ENCODE measurements around the gene ULBP3.

Gene ULBP3

DNA sequence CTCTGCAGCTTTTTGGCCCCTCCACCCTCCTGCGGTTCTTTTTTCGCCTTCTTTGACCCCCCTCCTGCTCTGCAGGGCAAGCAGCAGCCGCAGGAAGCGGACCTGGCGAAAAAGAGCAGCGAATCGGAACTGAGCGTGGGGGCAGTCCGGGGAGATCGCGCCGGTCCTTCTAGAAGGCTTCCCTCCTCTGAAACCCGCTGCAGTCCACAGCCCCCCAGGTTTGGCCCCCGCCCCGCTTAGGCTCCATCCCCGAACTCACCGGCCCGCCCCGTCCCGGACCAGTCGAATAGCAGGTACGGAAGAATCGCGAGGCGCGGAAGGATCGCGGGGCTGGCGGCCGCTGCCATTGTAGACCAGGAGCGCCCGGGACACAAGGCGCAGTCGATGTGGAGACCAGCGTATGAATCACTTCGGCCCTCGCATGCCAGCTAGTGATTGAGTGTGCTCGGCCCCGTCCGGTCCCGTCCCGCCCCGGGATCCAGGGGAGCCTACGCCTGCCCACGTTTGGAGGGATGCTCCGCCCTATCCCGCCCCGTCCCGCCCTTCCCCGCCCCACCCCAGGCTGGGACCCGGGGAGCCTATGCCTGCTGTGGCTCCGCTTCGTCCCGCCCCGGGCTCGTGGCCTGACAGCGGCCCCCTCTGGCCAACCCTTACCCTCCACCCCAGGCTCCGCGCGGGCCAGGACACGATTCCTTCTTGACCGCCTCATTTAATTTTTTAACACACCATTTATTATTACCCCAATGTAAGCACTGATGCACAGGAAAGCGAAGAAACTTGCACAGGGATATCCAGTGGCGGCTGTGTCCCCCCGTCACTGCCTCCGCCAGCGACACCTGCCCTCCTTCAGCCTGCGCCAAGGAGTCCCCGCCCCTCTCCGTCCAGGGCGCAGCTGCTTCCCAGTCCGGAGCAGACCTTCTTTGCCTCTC, at the start of gene ULBP3:
TSS of gene ULBP3 (minus strand) at position 402 of the 929 bp plus-strand sequence. CDS start at position 347, 55 bp downstream.
- DNase-seq = peak; percentile 69

GRCh38 chr6:150118627-150119026, 49.7 kb upstream of the ULBP3 start:
- no peak for DNase-seq

DNA sequence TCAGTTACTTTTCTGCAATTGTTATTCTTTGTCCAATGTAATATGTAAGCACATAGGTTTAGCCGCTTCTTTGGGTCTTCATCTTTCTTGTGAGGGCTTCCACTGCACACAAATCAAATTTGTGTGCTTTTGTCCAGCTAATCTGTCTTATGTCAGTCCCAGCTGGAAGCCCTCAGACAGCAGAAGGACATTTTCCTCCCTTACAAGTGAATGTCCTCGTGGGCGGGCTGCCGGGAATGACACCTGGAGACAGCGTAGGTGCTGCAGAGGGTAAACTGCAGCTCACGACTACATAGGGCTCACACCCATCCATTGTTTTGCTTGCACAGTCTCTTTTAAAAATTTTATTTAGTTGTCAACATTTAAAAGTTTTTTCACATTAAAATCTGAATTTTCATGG, 49.3 kb upstream of the ULBP3 start:
- DNase-seq = no peak

GRCh38 chr6:150116200-150116800, 47.4 kb upstream of the ULBP3 start:
- no peak for DNase-seq

DNA sequence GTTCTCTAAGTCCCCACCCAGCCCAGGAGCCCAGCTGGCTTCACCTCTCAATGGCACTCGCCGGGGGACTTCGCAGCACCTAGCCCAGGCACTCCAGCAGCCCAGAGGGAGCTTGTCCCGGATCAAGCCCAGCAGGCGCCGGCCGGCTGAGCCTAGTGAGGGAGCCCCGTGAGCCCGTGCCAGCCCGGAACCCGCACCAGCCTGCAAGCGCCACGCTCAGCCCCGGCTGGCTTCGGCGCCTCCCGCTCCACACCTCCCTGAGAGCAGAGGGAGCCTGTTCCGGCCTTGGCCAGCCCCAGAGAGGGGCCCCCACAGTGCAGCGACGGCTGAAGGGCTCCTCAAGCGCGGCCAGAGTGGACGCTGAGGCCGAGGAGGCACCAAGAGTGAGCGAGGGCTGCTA, 46.8 kb upstream of the ULBP3 start:
- DNase-seq = no peak

- no peak for DNase-seq
These were observed 43.3 kb upstream of the ULBP3 start for GRCh38 chr6:150112233-150112632.

DNA sequence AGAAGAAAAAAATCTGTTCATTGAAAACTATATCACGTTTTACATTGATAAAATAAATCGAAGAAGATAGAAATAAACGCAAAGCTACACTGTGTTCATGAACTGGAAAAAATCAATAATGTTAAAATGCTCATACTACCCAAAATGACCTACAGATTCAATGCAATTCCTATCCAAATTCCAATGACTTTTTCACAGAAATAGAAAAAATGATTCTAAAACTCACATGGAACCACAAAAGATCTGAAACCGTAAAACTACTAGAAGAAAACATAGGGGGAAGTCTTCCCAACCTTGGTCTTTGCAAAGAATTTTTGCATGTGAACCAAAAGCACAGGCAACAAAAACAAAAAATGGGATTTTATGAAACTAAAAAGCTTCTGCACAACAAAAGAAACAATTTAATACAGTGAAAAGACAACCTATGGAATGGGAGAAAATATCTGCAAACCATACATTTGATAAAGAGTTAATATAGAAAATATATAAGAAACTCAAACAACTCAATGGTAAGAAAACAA, 33.9 kb upstream of the ULBP3 start:
- no peak for DNase-seq

DNA sequence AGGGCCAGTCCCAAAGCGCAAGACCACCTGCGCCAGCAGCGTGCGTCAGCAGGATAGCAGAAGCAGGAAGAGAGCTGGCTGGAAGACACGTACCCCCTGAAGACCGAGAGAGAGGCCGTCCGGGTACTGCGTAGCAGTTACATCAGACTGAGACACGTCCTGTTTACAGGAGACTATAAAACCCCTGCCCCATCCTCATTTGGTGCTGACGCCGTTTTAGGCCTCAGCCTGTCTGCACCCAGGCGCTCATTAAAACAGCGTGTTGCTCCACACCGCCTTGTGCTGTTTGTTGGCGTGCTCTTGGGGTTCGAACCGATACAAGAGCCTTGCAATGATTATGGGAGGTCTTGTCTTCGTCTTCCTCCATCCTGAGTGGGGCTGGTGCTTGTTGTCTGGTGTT, 31.8 kb upstream of the ULBP3 start:
- no peak for DNase-seq

DNA sequence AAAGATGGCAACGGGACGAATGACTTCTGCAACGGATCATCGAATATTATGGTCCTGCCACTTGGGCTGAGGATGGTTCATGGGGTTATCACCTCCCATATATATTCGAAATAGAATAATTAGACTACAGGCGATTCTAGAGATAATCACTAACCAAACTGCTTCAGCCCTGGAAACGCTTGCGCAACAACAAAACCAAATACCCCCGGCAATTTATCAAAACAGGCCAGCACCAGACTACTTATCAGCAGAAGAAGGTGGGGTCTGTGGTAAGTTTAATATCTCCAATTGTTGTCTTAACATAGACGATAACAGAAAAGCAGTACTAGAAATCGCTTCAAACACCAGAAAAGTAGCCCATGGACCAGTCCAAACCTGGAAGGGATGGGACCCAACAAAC, 31.0 kb upstream of the ULBP3 start:
- DNase-seq = no peak

- DNase-seq = no peak
These were observed 30.6 kb upstream of the ULBP3 start for GRCh38 chr6:150099546-150099945.

DNA sequence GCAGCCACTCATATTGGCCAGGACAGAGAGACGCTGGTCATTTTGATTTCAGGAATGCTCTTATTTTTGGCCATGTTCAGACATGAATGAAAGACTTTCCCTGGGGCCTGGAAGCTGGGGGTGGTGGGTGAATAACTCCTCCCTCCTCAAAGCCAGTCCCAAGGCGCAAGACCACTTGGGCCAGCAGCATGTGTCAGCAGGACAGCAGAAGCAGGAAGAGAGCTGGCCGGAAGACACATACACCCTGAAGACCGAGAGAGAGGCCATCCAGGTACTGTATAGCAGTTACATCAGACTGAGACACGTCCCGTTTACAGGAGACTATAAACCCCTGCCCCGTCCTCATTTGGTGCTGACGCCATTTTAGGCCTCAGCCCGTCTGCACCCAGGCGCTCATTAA, 29.2 kb upstream of the ULBP3 start:
- no peak for DNase-seq

DNA sequence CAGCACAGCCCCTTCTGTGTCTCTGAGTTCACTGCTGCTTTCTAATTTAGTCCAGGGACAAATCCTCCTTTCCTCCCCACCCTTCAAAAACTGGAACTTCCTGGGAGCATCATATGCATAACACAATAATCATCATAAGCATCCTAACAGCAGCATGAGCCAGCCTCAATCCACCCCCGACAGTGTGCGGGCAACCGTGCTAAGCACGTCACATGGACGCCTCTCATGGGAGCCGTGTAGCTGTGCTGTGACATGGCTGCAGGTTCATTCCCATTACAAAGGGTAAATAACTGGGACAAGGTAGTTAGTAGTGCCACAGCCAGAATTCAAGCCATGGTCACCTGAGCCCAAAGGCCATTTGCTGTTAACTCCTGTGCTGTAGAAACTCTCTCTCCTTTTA, 24.5 kb upstream of the ULBP3 start:
- DNase-seq = no peak

- no peak for DNase-seq
These were observed 22.6 kb upstream of the ULBP3 start for GRCh38 chr6:150091476-150091875.

DNA sequence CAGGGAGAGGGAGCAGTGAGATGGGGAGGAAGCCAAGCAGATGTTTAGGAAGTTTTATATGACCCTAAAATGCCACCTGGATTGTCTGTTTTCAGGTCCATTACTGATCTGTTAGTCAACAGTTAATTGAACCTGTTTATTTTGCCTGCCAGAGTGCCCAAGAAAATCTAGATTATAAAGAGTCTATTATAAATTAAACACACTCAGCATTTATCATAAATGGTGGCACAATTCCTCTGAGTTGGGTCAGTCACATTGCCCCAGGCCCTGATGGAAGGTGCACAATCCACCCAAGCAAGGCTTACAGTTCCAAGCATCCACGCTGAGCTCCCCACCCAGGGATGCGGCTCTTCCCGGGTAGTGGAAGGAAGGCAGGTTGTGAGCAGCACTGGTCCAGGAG, 21.4 kb upstream of the ULBP3 start:
- DNase-seq = no peak

DNA sequence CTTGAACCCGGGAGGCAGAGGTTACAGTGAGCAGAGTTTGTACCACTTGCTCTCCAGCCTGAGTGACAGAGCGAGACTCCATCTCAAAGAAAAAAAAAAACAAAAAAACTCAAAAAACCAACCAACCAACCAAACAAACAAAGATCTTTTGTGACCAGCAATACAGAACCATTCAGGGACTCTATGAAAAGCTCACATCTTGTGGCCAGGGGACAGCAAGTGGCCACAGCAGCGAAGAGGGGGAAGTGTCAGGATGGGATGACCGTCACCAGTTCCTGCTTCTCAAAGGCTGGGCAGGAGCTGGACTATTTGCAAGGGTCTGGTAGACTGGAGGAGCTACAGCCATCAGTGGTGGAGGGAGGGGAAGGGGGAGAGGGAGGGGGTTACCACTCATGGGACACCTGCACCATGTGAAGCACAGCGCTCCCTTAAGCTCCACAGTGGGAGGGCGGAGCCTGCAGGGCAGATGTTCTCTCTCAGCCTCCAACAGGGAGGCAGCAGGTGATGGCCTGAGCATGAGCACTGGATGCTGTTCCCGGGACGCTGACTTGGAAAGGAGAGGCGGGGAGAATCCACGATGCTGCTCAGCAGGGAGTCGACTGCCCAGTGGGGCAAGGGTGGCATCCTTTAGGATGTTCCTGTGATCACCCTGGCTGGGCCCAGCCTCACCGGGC, 19.7 kb upstream of the ULBP3 start:
- DNase-seq = no peak

DNA sequence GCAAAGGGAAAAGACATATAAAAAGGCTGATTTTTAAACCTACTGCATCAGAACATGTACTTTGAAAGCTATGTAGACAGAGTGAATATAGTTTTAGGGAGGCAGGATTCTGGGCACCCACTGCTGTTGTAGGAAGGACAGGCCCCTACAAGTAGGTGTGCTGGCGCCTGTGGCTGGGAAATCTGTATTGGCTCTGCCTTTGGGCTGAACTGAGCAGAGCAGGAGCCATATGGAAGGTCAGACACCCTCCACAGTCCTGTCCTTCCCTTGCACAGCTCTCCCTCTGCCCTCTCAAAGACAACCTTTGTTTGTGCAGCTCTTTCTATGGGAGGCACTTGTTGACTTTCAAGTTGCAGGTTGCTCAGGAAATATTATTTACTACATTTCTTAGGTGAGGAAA, 18.4 kb upstream of the ULBP3 start:
- no peak for DNase-seq

- no peak for DNase-seq
These were observed 17.1 kb upstream of the ULBP3 start for GRCh38 chr6:150086026-150086425.

DNA sequence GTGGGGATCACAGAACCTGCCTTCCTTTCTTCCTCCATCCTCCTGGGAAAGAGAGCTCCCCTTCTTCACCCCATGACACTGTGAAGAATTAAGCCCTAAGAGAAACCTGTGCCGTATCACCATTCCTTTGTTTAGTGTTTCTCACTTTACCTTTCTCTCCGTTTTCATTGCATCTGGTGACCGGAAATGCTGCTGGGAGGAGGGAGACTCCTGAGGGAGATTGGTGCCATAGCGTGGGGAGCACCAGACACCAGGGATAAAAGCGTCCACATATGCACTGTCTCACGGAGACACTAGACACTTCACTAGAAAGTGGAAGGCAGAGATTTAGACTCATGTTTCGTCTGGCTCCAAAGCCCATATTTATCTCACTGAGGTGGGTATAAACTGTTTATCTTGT, 15.5 kb upstream of the ULBP3 start:
- no peak for DNase-seq

DNA sequence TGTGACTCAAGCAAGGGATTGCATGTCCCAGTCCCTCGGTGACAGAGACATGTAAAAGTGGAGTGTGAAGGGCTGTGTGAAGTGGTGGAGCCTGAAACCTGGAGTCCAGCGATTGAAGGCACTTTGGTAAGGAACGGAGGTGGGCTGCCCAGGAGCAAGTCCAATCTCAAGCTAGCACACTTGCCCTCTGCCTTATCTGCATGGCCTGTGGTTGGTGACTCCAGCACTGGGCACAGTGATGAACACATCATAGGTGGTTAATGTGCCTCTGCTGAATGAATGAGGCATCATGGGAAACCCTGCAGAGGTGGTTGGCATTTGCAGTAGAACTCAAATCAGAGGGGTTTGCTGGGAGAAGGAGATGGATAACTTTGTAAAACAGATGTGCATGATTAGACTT, 14.9 kb upstream of the ULBP3 start:
- DNase-seq = no peak

DNA sequence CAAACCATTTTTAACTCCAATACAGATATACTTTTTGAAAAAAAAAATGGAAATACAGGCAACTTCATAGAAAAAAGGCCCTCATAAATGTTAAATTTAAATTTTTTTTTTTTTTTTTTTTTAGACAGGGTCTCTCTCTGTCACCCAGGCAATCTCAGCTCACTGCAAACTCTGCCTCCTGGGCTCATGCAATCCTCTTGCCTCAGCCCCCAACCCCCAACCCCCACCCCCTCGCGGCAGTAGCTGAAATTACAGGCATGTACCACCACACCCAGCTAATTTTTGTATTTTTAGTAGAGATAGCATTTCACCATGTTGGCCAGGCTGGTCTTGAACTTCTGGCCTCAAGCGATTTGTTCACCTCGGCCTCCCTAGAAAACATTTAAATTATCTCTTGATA, 12.8 kb upstream of the ULBP3 start:
- no peak for DNase-seq

DNA sequence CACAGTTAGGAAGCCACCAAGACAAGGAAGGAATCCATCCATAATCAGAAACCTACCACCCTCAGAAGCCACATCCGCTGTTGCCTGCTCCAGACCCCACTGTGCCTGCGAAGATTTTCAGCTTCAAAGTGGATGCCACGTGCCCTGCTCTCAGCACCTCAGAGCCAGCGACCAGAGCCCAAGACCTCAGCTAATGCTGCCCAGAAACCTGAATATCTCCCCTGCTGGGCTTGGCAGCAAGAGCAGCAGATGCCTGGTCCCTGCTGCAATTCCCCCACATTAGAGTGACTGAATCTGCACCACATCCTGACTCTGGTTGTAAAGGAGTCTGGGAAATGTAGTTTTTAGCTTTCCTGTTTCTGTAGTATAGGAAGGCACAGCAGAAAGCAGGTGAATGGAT, 10.7 kb upstream of the ULBP3 start:
- DNase-seq = no peak

DNA sequence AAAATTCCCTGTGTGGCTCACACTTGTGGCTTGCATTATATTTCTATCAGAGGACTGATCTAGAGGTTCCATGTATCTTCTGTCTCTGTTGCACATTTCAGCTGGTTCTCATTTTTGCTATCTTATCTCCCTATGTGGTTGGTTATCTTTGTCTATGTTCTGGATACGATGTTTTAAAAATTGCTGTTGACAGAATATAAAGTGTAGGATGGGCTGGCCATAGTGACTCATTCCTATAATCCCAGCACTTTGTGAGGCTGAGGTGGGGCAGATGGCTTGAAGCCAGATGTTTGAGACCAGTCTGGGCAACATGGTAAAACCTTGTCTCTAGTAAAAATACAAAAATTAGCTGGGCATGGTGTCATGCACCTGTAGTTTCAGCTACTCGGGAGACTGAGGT, 9.9 kb upstream of the ULBP3 start:
- DNase-seq = no peak

- DNase-seq = no peak
These were observed 7.4 kb upstream of the ULBP3 start for GRCh38 chr6:150076196-150076893.
